Thymus (tissue), 11 donors: Measurements from ENCODE around the gene ALG8. TPM values are rescaled to one million over a fixed set of nuclear protein-coding genes. Genes with fewer than 3 reads are reported as not detected.
"Not testable (repeated sequence)": the region's sequence is repeated elsewhere in the genome, so short reads cannot be mapped to it uniquely, and the experiment has no call there.

Source experiments
- DNase-seq, 9 donors: peaks; one replicate each; pipeline ENCODE4 v3.0.0-alpha.2; 2013; ENCODE audit warnings: low spot score in 9 of 9, low read depth in 6 of 9, missing footprints in 1 of 9
- H3K27ac ChIP-seq, 2 donors: one replicate each; pipeline ENCODE4 v1.5.1; 2013; ENCODE audit warnings: control low read depth in 1 of 2, low read depth in 1 of 2, low read length in 1 of 2, mild to moderate bottlenecking in 1 of 2, moderate library complexity in 1 of 2
- H3K27me3 ChIP-seq, 2 donors: one replicate each; pipeline ENCODE4 v1.5.1; 2013; ENCODE audit warnings: low read length in 1 of 2; ENCODE audit not compliant: control insufficient read depth in 2 of 2, insufficient read depth in 1 of 2
- H3K36me3 ChIP-seq, 2 donors: one replicate each; pipeline ENCODE4 v1.5.1; 2013; ENCODE audit warnings: low read length in 1 of 2, mild to moderate bottlenecking in 1 of 2, moderate library complexity in 1 of 2; ENCODE audit not compliant: control insufficient read depth in 2 of 2, insufficient read depth in 2 of 2
- H3K4me1 ChIP-seq, 2 donors: one replicate each; pipeline ENCODE4 v1.5.1; 2013; ENCODE audit warnings: low read length in 2 of 2; ENCODE audit not compliant: control insufficient read depth in 2 of 2, insufficient read depth in 2 of 2
- H3K4me3 ChIP-seq, 2 donors: one replicate each; pipeline ENCODE4 v1.5.1; 2013; ENCODE audit warnings: low read length in 2 of 2, control low read depth in 1 of 2, mild to moderate bottlenecking in 1 of 2
- H3K9me3 ChIP-seq, 2 donors: one replicate each; pipeline ENCODE4 v1.5.1; 2013; ENCODE audit warnings: low read length in 1 of 2, mild to moderate bottlenecking in 1 of 2; ENCODE audit not compliant: control insufficient read depth in 2 of 2, insufficient read depth in 1 of 2
- WGBS: extraction: QIAGEN DNeasy Blood & Tissue Kit; methylation state at CpG from one replicate; pipeline ENCODE4 v1.1.7; 2013; 5-methylcytosine and 5-hydroxymethylcytosine counted together
- polyA plus RNA-seq: library from polyadenylated mRNA; stranded (reverse); fragments of 200-250 nt; gene quantifications from one replicate; pipeline ENCODE4 v1.2.3, GENCODE V29; 2013
- total RNA-seq: library from RNA; stranded (reverse); fragments of 120-200 nt; gene quantifications from one replicate; pipeline ENCODE4 v1.2.4, GENCODE V29; 2013
- donor health status: healthy.

The ALG8 gene
- total and polyA plus RNA-seq, 2 donors: 33.3 to 45.1 TPM

GRCh38 chr11:78176605-78177141 lies 37.2 kb upstream of the ALG8 start:
- no peak overlapping the region for H3K27ac ChIP-seq
- no peak overlapping the region for H3K4me3 ChIP-seq
- H3K9me3 ChIP-seq: no peaks in the 10 kb centered on the region
- H3K4me1 ChIP-seq: no peaks in the 10 kb centered on the region
- WGBS: 97% methylated on average over 10 of the region's 10 CpGs
- no peaks in the 10 kb centered on the region for H3K27me3 ChIP-seq
- H3K36me3 ChIP-seq: peaks cover 8 to 12% of the 10 kb centered on the region in 2 donors
- no peak for DNase-seq

- not testable (repeated sequence) for H3K4me1 ChIP-seq, H3K4me3 ChIP-seq, H3K27ac ChIP-seq, H3K9me3 ChIP-seq, DNase-seq, H3K27me3 ChIP-seq
- H3K36me3 ChIP-seq: peaks cover 8 to 12% of the 10 kb centered on the region in 2 donors
- WGBS: 97% methylated on average over 3 of the region's 3 CpGs
Observed at GRCh38 chr11:78175862-78176261, 36.4 kb upstream of the ALG8 start.

GRCh38 chr11:78171951-78172350 lies 32.5 kb upstream of the ALG8 start:
- Histone ChIP-seq H3K4me3 (no peak overlapping the region), H3K36me3 (peaks cover 6 to 15% of the 10 kb centered on the region in 2 donors)

GRCh38 chr11:78170874-78171549 lies 31.6 kb upstream of the ALG8 start:
- no peak overlapping the region for H3K27ac ChIP-seq
- no peak for DNase-seq

More at GRCh38 chr11:78171951-78172350, 32.5 kb upstream of the ALG8 start:
- Histone ChIP-seq H3K27ac (no peak overlapping the region), H3K9me3 (no peaks in the 10 kb centered on the region), H3K4me1 (no peaks in the 10 kb centered on the region), H3K27me3 (no peaks in the 10 kb centered on the region)
- WGBS: 98% methylated on average over 6 of the region's 6 CpGs
- DNase-seq: no peak

GRCh38 chr11:78170413-78170812 lies 31.0 kb upstream of the ALG8 start:
- no peaks in the 10 kb centered on the region for H3K4me1 ChIP-seq
- H3K36me3 ChIP-seq: peaks cover 5 to 15% of the 10 kb centered on the region in 2 donors
- no peaks in the 10 kb centered on the region for H3K27me3 ChIP-seq
- 98% methylated on average over 11 of the region's 11 CpGs for WGBS
- DNase-seq: no peak
- no peak overlapping the region for H3K4me3 ChIP-seq
- no peak overlapping the region for H3K27ac ChIP-seq
- no peaks in the 10 kb centered on the region for H3K9me3 ChIP-seq

More at GRCh38 chr11:78170874-78171549, 31.6 kb upstream of the ALG8 start:
- H3K4me1 ChIP-seq: no peaks in the 10 kb centered on the region
- peaks cover 5 to 15% of the 10 kb centered on the region in 2 donors for H3K36me3 ChIP-seq
- H3K4me3 ChIP-seq: no peak overlapping the region
- WGBS: 94% methylated on average over 7 of the region's 7 CpGs
- no peaks in the 10 kb centered on the region for H3K27me3 ChIP-seq
- H3K9me3 ChIP-seq: no peaks in the 10 kb centered on the region

GRCh38 chr11:78168539-78169477 lies 29.4 kb upstream of the ALG8 start:
- no peak overlapping the region for H3K27ac ChIP-seq
- no peak overlapping the region for H3K4me3 ChIP-seq
- H3K36me3 ChIP-seq: peaks cover 5 to 10% of the 10 kb centered on the region in 2 donors
- no peaks in the 10 kb centered on the region for H3K27me3 ChIP-seq
- 89% methylated on average over 17 of the region's 17 CpGs for WGBS
- no peaks in the 10 kb centered on the region for H3K4me1 ChIP-seq
- DNase-seq: no peak
- H3K9me3 ChIP-seq: no peaks in the 10 kb centered on the region

GRCh38 chr11:78166855-78167469 lies 27.5 kb upstream of the ALG8 start:
- DNase-seq: no peak
- 98% methylated on average over 6 of the region's 6 CpGs for WGBS
- Histone ChIP-seq H3K4me1 (no peaks in the 10 kb centered on the region), H3K36me3 (peaks cover 0 to 2% of the 10 kb centered on the region in 2 donors), H3K27ac (no peak overlapping the region), H3K27me3 (no peaks in the 10 kb centered on the region), H3K4me3 (no peak overlapping the region), H3K9me3 (no peaks in the 10 kb centered on the region)

GRCh38 chr11:78164471-78164870 lies 25.0 kb upstream of the ALG8 start:
- Histone ChIP-seq H3K27me3 (no peaks in the 10 kb centered on the region), H3K4me3 (no peak overlapping the region), H3K27ac (no peak overlapping the region), H3K9me3 (no peaks in the 10 kb centered on the region), H3K36me3 (no peaks in the 10 kb centered on the region), H3K4me1 (peaks cover 0 to 2% of the 10 kb centered on the region in 2 donors)
- over 99% methylated on average over 2 of the region's 2 CpGs for WGBS
- no peak for DNase-seq
